Urinary bladder (tissue), 4 donors: ENCODE data around the gene IVNS1ABP. TPM values are rescaled to one million over a fixed set of nuclear protein-coding genes. Genes with fewer than 3 reads are reported as not detected.
"Not testable (repeated sequence)": the region's sequence is repeated elsewhere in the genome, so short reads cannot be mapped to it uniquely, and the experiment has no call there.

Experiments used
- DNase-seq: peaks from one replicate; pipeline ENCODE4 v3.0.0-alpha.2; 2015; ENCODE audit errors: extremely low spot score
- H3K27ac ChIP-seq: one replicate; pipeline ENCODE4 v1.5.1; 2013; ENCODE audit warnings: low read depth, mild to moderate bottlenecking, moderate library complexity
- H3K36me3 ChIP-seq: one replicate; pipeline ENCODE4 v1.6.1; 2013; ENCODE audit warnings: mild to moderate bottlenecking, moderate library complexity; ENCODE audit not compliant: insufficient read depth
- H3K4me1 ChIP-seq: one replicate; pipeline ENCODE4 v1.6.1; 2013; ENCODE audit warnings: mild to moderate bottlenecking, moderate library complexity; ENCODE audit not compliant: insufficient read depth
- H3K4me3 ChIP-seq: one replicate; pipeline ENCODE4 v1.5.1; 2013; ENCODE audit warnings: low read depth, low read length
- WGBS: extraction: QIAGEN DNeasy Blood & Tissue Kit; methylation state at CpG from one replicate; pipeline ENCODE4 v1.1.7; 2013; 5-methylcytosine and 5-hydroxymethylcytosine counted together
- polyA plus RNA-seq: library from polyadenylated mRNA; stranded (reverse); fragments of 200-250 nt; gene quantifications from one replicate; pipeline ENCODE4 v1.2.3, GENCODE V29; 2013
- total RNA-seq: library from RNA; depleted of rRNA; stranded (reverse); fragments of >200 nt; gene quantifications from one replicate; pipeline ENCODE4 v1.2.3, GENCODE V29; 2014
- donor health status: healthy with polysubstance abuse.
- donor health status: healthy.

The IVNS1ABP gene
- total and polyA plus RNA-seq, 2 donors = 29.3 to 121 TPM

- 73% methylated on average over 4 of the region's 4 CpGs for WGBS
- Histone ChIP-seq H3K27ac (no peak overlapping the region), H3K4me1 (no peaks in the 10 kb centered on the region), H3K36me3 (no peaks in the 10 kb centered on the region), H3K4me3 (no peak overlapping the region)
- DNase-seq = no peak
Observed at GRCh38 chr1:185345913-185346720, 29.1 kb upstream of the IVNS1ABP start.

- no peak for DNase-seq
- Histone ChIP-seq H3K4me3 (no peak overlapping the region), H3K27ac (no peak overlapping the region), H3K36me3 (no peaks in the 10 kb centered on the region), H3K4me1 (no peaks in the 10 kb centered on the region)
- WGBS = 74% methylated on average over 5 of the region's 5 CpGs
Observed at GRCh38 chr1:185343306-185343705, 26.3 kb upstream of the IVNS1ABP start.

- Histone ChIP-seq H3K4me1 (no peaks in the 10 kb centered on the region), H3K4me3 (no peak overlapping the region), H3K36me3 (no peaks in the 10 kb centered on the region), H3K27ac (no peak overlapping the region)
- WGBS = 76% methylated on average over 3 of the region's 3 CpGs
- DNase-seq = no peak
Observed at GRCh38 chr1:185342672-185343259, 25.7 kb upstream of the IVNS1ABP start.

- no peaks in the 10 kb centered on the region for H3K36me3 ChIP-seq
- no peak for DNase-seq
- no peak overlapping the region for H3K27ac ChIP-seq
- H3K4me1 ChIP-seq = no peaks in the 10 kb centered on the region
- H3K4me3 ChIP-seq = no peak overlapping the region
- 83% methylated on average over 2 of the region's 2 CpGs for WGBS
Observed at GRCh38 chr1:185342017-185342416, 25.0 kb upstream of the IVNS1ABP start.

- no peak for DNase-seq
- H3K4me3 ChIP-seq = no peak overlapping the region
- no peaks in the 10 kb centered on the region for H3K36me3 ChIP-seq
- no peaks in the 10 kb centered on the region for H3K4me1 ChIP-seq
- no peak overlapping the region for H3K27ac ChIP-seq
Observed at GRCh38 chr1:185341196-185341781, 24.2 kb upstream of the IVNS1ABP start.

- 84% methylated on average over 8 of the region's 8 CpGs for WGBS
- DNase-seq = no peak
- Histone ChIP-seq H3K4me3 (no peak overlapping the region), H3K36me3 (no peaks in the 10 kb centered on the region), H3K27ac (no peak overlapping the region), H3K4me1 (no peaks in the 10 kb centered on the region)
Observed at GRCh38 chr1:185338719-185339622, 21.9 kb upstream of the IVNS1ABP start.

GRCh38 chr1:185337246-185337645, 20.2 kb upstream of the IVNS1ABP start:
- Histone ChIP-seq H3K27ac (no peak overlapping the region), H3K4me3 (no peak overlapping the region), H3K36me3 (no peaks in the 10 kb centered on the region), H3K4me1 (no peaks in the 10 kb centered on the region)
- no peak for DNase-seq
- WGBS = 85% methylated on average over 4 of the region's 4 CpGs

- H3K4me1 ChIP-seq = no peaks in the 10 kb centered on the region
- H3K36me3 ChIP-seq = no peaks in the 10 kb centered on the region
- no peak overlapping the region for H3K27ac ChIP-seq
- DNase-seq = no peak
- no peak overlapping the region for H3K4me3 ChIP-seq
- 49% methylated on average over 4 of the region's 4 CpGs for WGBS
Observed at GRCh38 chr1:185334182-185334581, 17.1 kb upstream of the IVNS1ABP start.

GRCh38 chr1:185328255-185328654, 11.2 kb upstream of the IVNS1ABP start:
- H3K27ac ChIP-seq = no peak overlapping the region
- no peaks in the 10 kb centered on the region for H3K4me1 ChIP-seq
- H3K4me3 ChIP-seq = no peak overlapping the region
- WGBS = 93% methylated on average over 4 of the region's 4 CpGs
- DNase-seq = no peak
- no peaks in the 10 kb centered on the region for H3K36me3 ChIP-seq

- WGBS = 67% methylated on average over 4 of the region's 4 CpGs
- Histone ChIP-seq H3K4me1 (no peaks in the 10 kb centered on the region), H3K36me3 (no peaks in the 10 kb centered on the region), H3K4me3 (no peak overlapping the region), H3K27ac (no peak overlapping the region)
- DNase-seq = no peak
Observed at GRCh38 chr1:185325413-185325812, 8.4 kb upstream of the IVNS1ABP start.

- Histone ChIP-seq H3K4me3 (no peak overlapping the region), H3K4me1 (no peaks in the 10 kb centered on the region)
- 97% methylated on average over 3 of the region's 3 CpGs for WGBS
Observed at GRCh38 chr1:185324118-185324517, 7.1 kb upstream of the IVNS1ABP start.

GRCh38 chr1:185322636-185323035, 5.6 kb upstream of the IVNS1ABP start:
- H3K4me1 ChIP-seq = no peaks in the 10 kb centered on the region
- DNase-seq = no peak
- no peak overlapping the region for H3K27ac ChIP-seq
- H3K36me3 ChIP-seq = no peaks in the 10 kb centered on the region
- WGBS = 75% methylated on average over 2 of the region's 2 CpGs
- no peak overlapping the region for H3K4me3 ChIP-seq

More at GRCh38 chr1:185324118-185324517, 7.1 kb upstream of the IVNS1ABP start:
- no peaks in the 10 kb centered on the region for H3K36me3 ChIP-seq
- DNase-seq = no peak
- no peak overlapping the region for H3K27ac ChIP-seq

- H3K4me1 ChIP-seq, H3K36me3 ChIP-seq, DNase-seq, H3K4me3 ChIP-seq, H3K27ac ChIP-seq: not testable (repeated sequence)
- WGBS = 98% methylated on average over 36 of the region's 36 CpGs
Observed at GRCh38 chr1:185321653-185322221, 4.7 kb upstream of the IVNS1ABP start.
